Smooth muscle cell (in vitro differentiated cells): ENCODE measurements around the gene ZFAND3. TPM values are rescaled to one million over a fixed set of nuclear protein-coding genes. Genes with fewer than 3 reads are reported as not detected.

ENCODE experiments used
- DNase-seq: peaks from one replicate; lab custom pipeline; 2025; ENCODE audit not compliant: unreplicated experiment; lab: John Stamatoyannopoulos, UW
- H2AFZ ChIP-seq: fragments of 200-600 bp; sonication (generic); 2 replicates; pipeline ENCODE4 v1.6.0; 2016; ENCODE audit warnings: antibody characterized with exemption, low read depth, mild to moderate bottlenecking
- H3F3A ChIP-seq: fragments of 200-600 bp; sonication (generic); 2 replicates; pipeline ENCODE4 v1.6.0; 2017; ENCODE audit warnings: antibody characterized with exemption, low read depth
- H3K27ac ChIP-seq: fragments of 200-600 bp; sonication (generic); 2 replicates; pipeline ENCODE4 v1.5.1; 2016; ENCODE audit warnings: low read depth, mild to moderate bottlenecking
- H3K27me3 ChIP-seq: fragments of 200-600 bp; sonication (generic); 2 replicates; pipeline ENCODE4 v1.6.1; 2016; ENCODE audit warnings: low read depth, mild to moderate bottlenecking
- H3K36me3 ChIP-seq: fragments of 200-600 bp; sonication (generic); 2 replicates; pipeline ENCODE4 v1.5.1; 2016; ENCODE audit warnings: low read depth
- H3K4me1 ChIP-seq: fragments of 200-600 bp; sonication (generic); 2 replicates; pipeline ENCODE4 v1.5.1; 2016; ENCODE audit warnings: low read depth
- H3K4me2 ChIP-seq: fragments of 200-600 bp; sonication (generic); 2 replicates; pipeline ENCODE4 v1.6.0; 2016; ENCODE audit warnings: mild to moderate bottlenecking
- H3K4me3 ChIP-seq: fragments of 200-600 bp; sonication (generic); 2 replicates; pipeline ENCODE4 v1.5.1; 2016; ENCODE audit warnings: mild to moderate bottlenecking
- H3K79me2 ChIP-seq: fragments of 200-600 bp; sonication (generic); 2 replicates; pipeline ENCODE4 v1.6.0; 2016; ENCODE audit warnings: low read depth, mild to moderate bottlenecking
- H3K9ac ChIP-seq: fragments of 200-600 bp; sonication (generic); 2 replicates; pipeline ENCODE4 v1.6.0; 2016; ENCODE audit warnings: low read depth
- H3K9me3 ChIP-seq: fragments of 200-600 bp; sonication (generic); replicated peaks from 2 replicates; pipeline ENCODE4 v1.5.1; 2016; ENCODE audit warnings: low read depth
- H4K20me1 ChIP-seq: fragments of 200-600 bp; sonication (generic); 2 replicates; pipeline ENCODE4 v1.6.0; 2016; ENCODE audit warnings: low read depth
- CTCF ChIP-seq: fragments of 200-600 bp; sonication (generic); IDR thresholded peaks from 2 replicates; pipeline ENCODE4 v1.5.1; 2017; ENCODE audit warnings: borderline replicate concordance, mild to moderate bottlenecking, antibody characterized with exemption; ENCODE audit not compliant: insufficient read depth, poor library complexity, severe bottlenecking
- WGBS: methylation state at CpG from one replicate; pipeline ENCODE4 v1.1.7; 2016; ENCODE audit warnings: low lambda C conversion rate; 5-methylcytosine and 5-hydroxymethylcytosine counted together
- polyA plus RNA-seq: library from polyadenylated mRNA; unstranded; fragments of >200 nt; fragmentation: Nextera tagmentation; extraction: Ambion mirVana; gene quantifications from 2 replicates; pipeline ENCODE4 v1.2.1, GENCODE V29; 2016
- total RNA-seq: library from RNA; depleted of rRNA; stranded (reverse); fragments of >200 nt; gene quantifications from 2 replicates; pipeline ENCODE4 v1.2.3, GENCODE V29; 2014

ZFAND3 gene
- total and polyA plus RNA-seq, 2 experiments from 2014 or later, result 27.6 to 40.5 TPM

DNA sequence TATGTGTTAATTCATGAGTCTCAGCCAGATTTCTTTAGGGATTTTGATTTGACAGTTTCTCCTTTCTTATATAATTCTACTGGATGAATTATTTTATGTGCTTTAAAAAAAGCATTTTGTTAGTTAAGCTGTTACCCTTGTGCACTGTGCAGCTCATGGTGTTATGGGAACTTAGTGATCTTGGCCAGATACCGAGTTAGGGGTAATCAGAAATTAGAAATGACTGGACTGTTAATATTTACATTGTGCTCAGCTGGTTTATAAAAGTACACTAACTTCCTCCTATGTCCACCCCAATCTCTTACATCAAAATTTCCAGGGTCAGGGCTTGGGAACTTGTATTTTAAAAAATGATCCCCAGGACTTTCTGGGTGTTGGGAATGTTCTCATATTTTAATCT lies 260.0 kb downstream of the ZFAND3 start:
- TF ChIP-seq CTCF, result no peak
- WGBS, result 95% methylated on average over 1 of the region's 1 CpG
- DNase-seq, result no peak
- H3K9me3 ChIP-seq, result no peaks in the 10 kb centered on the region
- no peaks in the 10 kb centered on the region for H3K4me1 ChIP-seq
- H4K20me1 ChIP-seq, result peaks cover 97% of the 10 kb centered on the region
- no peak overlapping the region for H2AFZ ChIP-seq
- H3K36me3 ChIP-seq, result no peaks in the 10 kb centered on the region
- no peak overlapping the region for H3K4me2 ChIP-seq
- H3K27ac ChIP-seq, result no peak overlapping the region
- peaks cover 40% of the 10 kb centered on the region for H3K79me2 ChIP-seq
- H3K9ac ChIP-seq, result no peak overlapping the region
- no peaks in the 10 kb centered on the region for H3F3A ChIP-seq
- no peak overlapping the region for H3K4me3 ChIP-seq
- H3K27me3 ChIP-seq, result no peaks in the 10 kb centered on the region

DNA sequence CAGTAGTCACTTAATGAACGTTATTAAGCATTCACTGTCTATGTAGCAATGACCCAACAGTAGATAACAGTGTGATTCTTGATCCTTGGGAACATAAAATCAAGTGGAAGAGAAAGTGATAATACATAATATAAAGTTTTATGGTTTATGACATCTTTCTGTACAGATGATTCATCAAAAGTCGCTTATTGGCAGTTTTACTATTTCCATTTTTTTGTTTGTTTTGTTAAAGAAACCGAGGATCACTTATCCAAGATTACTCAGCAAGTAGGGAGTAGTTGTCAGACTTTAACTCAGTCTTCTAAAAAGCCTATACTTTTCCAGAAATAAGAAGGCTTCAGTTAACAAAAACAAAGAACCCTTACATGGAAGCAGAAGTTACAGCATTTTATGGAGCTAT lies 260.8 kb downstream of the ZFAND3 start:
- Histone ChIP-seq H2AFZ (no peak overlapping the region), H3K9me3 (no peaks in the 10 kb centered on the region), H3F3A (no peaks in the 10 kb centered on the region), H3K36me3 (no peaks in the 10 kb centered on the region), H3K9ac (no peak overlapping the region), H3K79me2 (peaks cover 39% of the 10 kb centered on the region), H3K27me3 (no peaks in the 10 kb centered on the region), H4K20me1 (peaks cover 97% of the 10 kb centered on the region), H3K4me2 (no peak overlapping the region), H3K4me1 (no peaks in the 10 kb centered on the region), H3K27ac (peak overlapping the region; percentile 44), H3K4me3 (no peak overlapping the region)
- no peak for DNase-seq
- TF ChIP-seq CTCF, result no peak
- 52% methylated on average over 3 of the region's 3 CpGs for WGBS

GRCh38 chr6:38080889-38081288 lies 261.4 kb downstream of the ZFAND3 start:
- H4K20me1 ChIP-seq, result peaks cover 99% of the 10 kb centered on the region
- H3K4me3 ChIP-seq, result no peak overlapping the region
- no peaks in the 10 kb centered on the region for H3K36me3 ChIP-seq
- H3K27me3 ChIP-seq, result no peaks in the 10 kb centered on the region
- peaks cover 39% of the 10 kb centered on the region for H3K79me2 ChIP-seq
- 78% methylated on average over 2 of the region's 2 CpGs for WGBS
- H3K27ac ChIP-seq, result peak overlapping the region; percentile 44
- no peaks in the 10 kb centered on the region for H3F3A ChIP-seq
- no peak overlapping the region for H2AFZ ChIP-seq
- H3K9me3 ChIP-seq, result no peaks in the 10 kb centered on the region
- H3K4me1 ChIP-seq, result no peaks in the 10 kb centered on the region
- H3K4me2 ChIP-seq, result no peak overlapping the region
- no peak overlapping the region for H3K9ac ChIP-seq
- no peak for DNase-seq
- no peak for TF ChIP-seq CTCF

- Histone ChIP-seq H3K79me2 (peaks cover 35% of the 10 kb centered on the region), H3K4me1 (no peaks in the 10 kb centered on the region)
- no peak for DNase-seq
Observed at GRCh38 chr6:38085031-38085430, 265.5 kb downstream of the ZFAND3 start.

More at GRCh38 chr6:38085031-38085430, 265.5 kb downstream of the ZFAND3 start:
- Histone ChIP-seq H3K36me3 (no peaks in the 10 kb centered on the region), H3K27me3 (no peaks in the 10 kb centered on the region), H3K9ac (no peak overlapping the region), H3K9me3 (no peaks in the 10 kb centered on the region), H3K4me3 (no peak overlapping the region), H4K20me1 (peaks cover 99% of the 10 kb centered on the region), H2AFZ (no peak overlapping the region), H3K27ac (peak overlapping the region; percentile 26), H3F3A (no peaks in the 10 kb centered on the region), H3K4me2 (no peak overlapping the region)
- no peak for TF ChIP-seq CTCF
